Neural cell (in vitro differentiated cells): ENCODE data around the gene SLC44A4. TPM values are rescaled to one million over a fixed set of nuclear protein-coding genes. Genes with fewer than 3 reads are reported as not detected.

Experiments
- H2AFZ ChIP-seq: fragments of 200-600, 300-800 bp; sonication (generic), shearing (Covaris generic); 2 replicates; pipeline ENCODE4 v1.6.0; 2014; ENCODE audit warnings: low read depth, mild to moderate bottlenecking, antibody characterized with exemption, low read length, moderate library complexity
- H3F3A ChIP-seq: fragments of 200-600 bp; shearing (Covaris generic); 2 replicates; pipeline ENCODE4 v1.6.1; 2016; ENCODE audit warnings: mild to moderate bottlenecking, moderate library complexity, mixed read lengths, antibody characterized with exemption, low read length; ENCODE audit not compliant: insufficient read depth, poor library complexity, severe bottlenecking
- H3K27ac ChIP-seq: fragments of 200-600, 300-800 bp; sonication (generic), shearing (Covaris generic); 2 replicates; pipeline ENCODE4 v1.5.1; 2014; ENCODE audit warnings: mild to moderate bottlenecking, low read length, moderate library complexity
- H3K27me3 ChIP-seq: fragments of 300-800, 200-600 bp; sonication (generic), shearing (Covaris generic); 2 replicates; pipeline ENCODE4 v1.6.0; 2014; ENCODE audit warnings: mild to moderate bottlenecking, low read depth, low read length, moderate library complexity; ENCODE audit not compliant: insufficient read depth
- H3K36me3 ChIP-seq: fragments of 300-800, 200-600 bp; sonication (generic), shearing (Covaris generic); 2 replicates; pipeline ENCODE4 v1.5.1; 2014; ENCODE audit warnings: mild to moderate bottlenecking, antibody characterized with exemption, low read length, moderate library complexity; ENCODE audit not compliant: insufficient read depth
- H3K4me2 ChIP-seq: fragments of 300-800, 200-600 bp; sonication (generic), shearing (Covaris generic); 2 replicates; pipeline ENCODE4 v1.6.0; 2014; ENCODE audit warnings: mild to moderate bottlenecking, low read length
- H3K4me3 ChIP-seq: fragments of 300-800, 200-600 bp; sonication (generic), shearing (Covaris generic); 2 replicates; pipeline ENCODE4 v1.5.1; 2014; ENCODE audit warnings: mild to moderate bottlenecking, low read length, moderate library complexity
- H3K79me2 ChIP-seq: fragments of 200-600 bp; shearing (Covaris generic); replicated peaks from 2 replicates; pipeline ENCODE4 v1.6.0; 2014; ENCODE audit warnings: mild to moderate bottlenecking, low read length, moderate library complexity; ENCODE audit not compliant: insufficient read depth
- H3K9ac ChIP-seq: fragments of 300-800, 200-600 bp; sonication (generic), shearing (Covaris generic); 2 replicates; pipeline ENCODE4 v1.6.1; 2016; ENCODE audit warnings: mild to moderate bottlenecking, low read length, mixed read lengths
- H3K9me2 ChIP-seq: fragments of 200-600 bp; shearing (Covaris generic); 2 replicates; pipeline ENCODE4 v1.6.1; 2016; ENCODE audit warnings: mild to moderate bottlenecking, low read length, mixed read lengths; ENCODE audit not compliant: insufficient read depth
- H3K9me3 ChIP-seq: fragments of 200-600, 300-800 bp; sonication (generic), shearing (Covaris generic); 2 replicates; pipeline ENCODE4 v1.6.1; 2016; ENCODE audit warnings: mild to moderate bottlenecking, mixed run types, low read length, moderate library complexity, mixed read lengths
- H4K20me1 ChIP-seq: fragments of 200-600 bp; shearing (Covaris generic); 2 replicates; pipeline ENCODE4 v1.6.1; 2016; ENCODE audit warnings: mild to moderate bottlenecking, mixed run types; ENCODE audit not compliant: insufficient read depth
- CTCF ChIP-seq: fragments of 450-650 bp; IDR thresholded peaks from 2 replicates; pipeline ENCODE4 v1.5.1; 2014; ENCODE audit warnings: antibody characterized with exemption, mild to moderate bottlenecking, moderate library complexity; ENCODE audit not compliant: poor library complexity, severe bottlenecking
- EP300 ChIP-seq: fragments of 450-650 bp; conservative IDR thresholded peaks from 2 replicates; pipeline ENCODE4 v1.6.1; 2014; ENCODE audit warnings: antibody characterized with exemption, mild to moderate bottlenecking, moderate library complexity; ENCODE audit not compliant: poor library complexity, severe bottlenecking
- EZH2 ChIP-seq: fragments of 200-600, 300-800 bp; shearing (Covaris generic), sonication (generic); IDR thresholded peaks from 2 replicates; pipeline ENCODE4 v1.6.1; 2014; ENCODE audit warnings: antibody characterized with exemption, low read length, borderline replicate concordance, mild to moderate bottlenecking; ENCODE audit not compliant: insufficient read depth, poor library complexity, severe bottlenecking
- MXI1 ChIP-seq: fragments of 450-650 bp; conservative IDR thresholded peaks from 2 replicates; pipeline ENCODE4 v1.6.1; 2014; ENCODE audit warnings: antibody characterized with exemption, mild to moderate bottlenecking; ENCODE audit not compliant: poor library complexity, severe bottlenecking
- POLR2AphosphoS5 ChIP-seq: IDR thresholded peaks from 2 replicates; pipeline ENCODE4 v1.6.1; 2012
- RAD21 ChIP-seq: fragments of 450-650 bp; conservative IDR thresholded peaks from 2 replicates; pipeline ENCODE4 v1.6.1; 2014; ENCODE audit warnings: antibody characterized with exemption, mild to moderate bottlenecking, moderate library complexity
- REST ChIP-seq: IDR thresholded peaks from 2 replicates; pipeline ENCODE4 v1.6.1; 2012; ENCODE audit warnings: borderline replicate concordance
- SMC3 ChIP-seq: fragments of 450-650 bp; conservative IDR thresholded peaks from 2 replicates; pipeline ENCODE4 v1.6.1; 2014; ENCODE audit warnings: antibody characterized with exemption, mild to moderate bottlenecking, moderate library complexity; ENCODE audit not compliant: poor library complexity
- TAF1 ChIP-seq: IDR thresholded peaks from 2 replicates; pipeline ENCODE4 v1.6.1; 2012; ENCODE audit warnings: low read depth
- polyA plus RNA-seq: library from polyadenylated mRNA; depleted of rRNA; stranded (reverse); fragments of >200 nt; gene quantifications from 2 replicates; pipeline ENCODE4 v1.2.3, GENCODE V29; 2014

SLC44A4 gene
- polyA plus RNA-seq, 1 donor from 2014 or later: 0.09 TPM

- TF ChIP-seq RAD21: no peak
- TF ChIP-seq POLR2AphosphoS5: no peak
- TF ChIP-seq EP300: no peak
- no peak for TF ChIP-seq EZH2
- TF ChIP-seq MXI1: no peak
- TF ChIP-seq CTCF: no peak
- TF ChIP-seq REST: no peak
- no peak for TF ChIP-seq SMC3
- TF ChIP-seq TAF1: no peak
These were observed 42.0 kb upstream of the SLC44A4 start for GRCh38 chr6:31920811-31921210.

GRCh38 chr6:31919624-31920303 is 41.0 kb upstream of the SLC44A4 start:
- no peak overlapping the region for H3K9ac ChIP-seq
- H3K9me2 ChIP-seq: no peaks in the 10 kb centered on the region
- H3K27ac ChIP-seq: no peak overlapping the region
- no peaks in the 10 kb centered on the region for H4K20me1 ChIP-seq
- H3K9me3 ChIP-seq: no peaks in the 10 kb centered on the region
- TF ChIP-seq EP300: no peak
- no peaks in the 10 kb centered on the region for H3K79me2 ChIP-seq
- H2AFZ ChIP-seq: no peak overlapping the region
- no peak overlapping the region for H3K4me2 ChIP-seq
- H3K4me3 ChIP-seq: no peak overlapping the region
- H3K36me3 ChIP-seq: no peaks in the 10 kb centered on the region
- no peaks in the 10 kb centered on the region for H3F3A ChIP-seq
- H3K27me3 ChIP-seq: no peaks in the 10 kb centered on the region

More at GRCh38 chr6:31920811-31921210, 42.0 kb upstream of the SLC44A4 start:
- Histone ChIP-seq H3K9me3 (no peaks in the 10 kb centered on the region), H4K20me1 (no peaks in the 10 kb centered on the region), H3K9me2 (no peaks in the 10 kb centered on the region), H3K27me3 (no peaks in the 10 kb centered on the region), H2AFZ (no peak overlapping the region), H3F3A (no peaks in the 10 kb centered on the region), H3K4me3 (no peak overlapping the region), H3K27ac (no peak overlapping the region), H3K79me2 (no peaks in the 10 kb centered on the region), H3K36me3 (no peaks in the 10 kb centered on the region), H3K9ac (no peak overlapping the region), H3K4me2 (no peak overlapping the region)
